HG03439 (cell line): ENCODE measurements around the gene PVRIG.
"Not testable (repeated sequence)": the region's sequence is repeated elsewhere in the genome, so short reads cannot be mapped to it uniquely, and the experiment has no call there.

Experiments used
- ATAC-seq: cut with Tn5 transposase; IDR thresholded peaks from one replicate; pipeline ENCODE4 v1.9.1; 2021; ENCODE audit warnings: mild to moderate bottlenecking, moderate library complexity; ENCODE audit not compliant: unreplicated experiment

The PVRIG gene

DNA sequence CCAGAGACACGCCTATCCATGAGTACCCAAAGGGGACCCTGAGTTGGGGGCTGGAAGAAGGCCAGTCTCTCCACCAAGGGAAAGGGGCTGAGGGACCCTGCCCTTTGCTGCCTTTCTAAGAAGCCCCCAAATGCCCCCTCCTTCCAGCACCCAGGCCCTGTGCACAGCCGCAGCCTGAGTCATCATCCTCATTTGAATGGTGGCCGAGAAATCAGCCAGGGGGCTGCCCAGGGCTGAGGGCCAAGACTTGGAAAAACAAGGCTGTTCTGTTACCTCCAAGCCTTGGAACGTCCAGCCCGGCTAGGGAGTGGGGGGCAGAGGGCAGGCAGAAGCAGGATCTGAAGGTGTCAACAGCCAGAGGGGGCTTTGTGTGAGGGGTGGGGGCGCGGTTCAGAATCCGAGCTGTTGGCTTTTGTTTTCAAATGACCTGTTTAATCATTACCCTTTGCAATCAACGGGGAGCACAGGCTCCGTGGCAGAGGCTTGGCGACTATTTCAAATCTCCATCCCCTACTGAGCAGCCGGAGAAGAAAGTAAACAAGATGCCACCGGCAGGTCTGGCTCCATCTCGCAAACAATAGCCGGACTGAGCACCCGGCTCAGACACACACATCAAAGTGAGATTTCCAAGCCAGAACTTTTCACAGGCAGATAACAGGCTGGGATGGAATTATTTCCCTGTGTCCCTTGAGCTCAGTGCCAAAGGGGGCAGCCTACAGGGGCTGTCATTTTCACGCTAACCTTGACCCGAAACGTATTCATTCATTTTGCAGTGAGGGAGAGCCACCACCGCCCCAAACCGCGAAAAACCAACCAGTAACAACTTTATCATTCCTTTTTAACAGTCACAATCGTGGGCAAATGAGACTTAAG is 50.5 kb downstream of the PVRIG start:
- ATAC-seq, result not testable (repeated sequence)
